C4-2B (cell line): ENCODE measurements around the gene AHCTF1.

Experiments
- H3K27ac ChIP-seq: fragments of 450-650 bp; 2 replicates; pipeline ENCODE4 v1.5.1; 2017
- CTCF ChIP-seq: fragments of 450-650 bp; conservative IDR thresholded peaks from 2 replicates; pipeline ENCODE4 v1.5.1; 2017; ENCODE audit warnings: mild to moderate bottlenecking
- ZFX ChIP-seq: fragments of 450-650 bp; IDR thresholded peaks from 2 replicates; pipeline ENCODE4 v1.6.1; 2017

The AHCTF1 gene

GRCh38 chr1:246800356-246800755 lies 131.4 kb downstream of the AHCTF1 start:
- TF ChIP-seq ZFX, result no peak
- no peak for TF ChIP-seq CTCF
- H3K27ac ChIP-seq, result no peak overlapping the region

GRCh38 chr1:246798606-246799496 lies 132.9 kb downstream of the AHCTF1 start:
- no peak for TF ChIP-seq CTCF
- TF ChIP-seq ZFX, result no peak
- H3K27ac ChIP-seq, result no peak overlapping the region

- TF ChIP-seq CTCF, result no peak
- H3K27ac ChIP-seq, result no peak overlapping the region
Observed at GRCh38 chr1:246798107-246798506, 133.6 kb downstream of the AHCTF1 start.

- H3K27ac ChIP-seq, result no peak overlapping the region
- TF ChIP-seq CTCF (no peak), ZFX (no peak)
Observed at GRCh38 chr1:246797597-246797996, 134.2 kb downstream of the AHCTF1 start.

GRCh38 chr1:246797157-246797556 lies 134.6 kb downstream of the AHCTF1 start:
- TF ChIP-seq ZFX (no peak), CTCF (no peak)
- no peak overlapping the region for H3K27ac ChIP-seq

GRCh38 chr1:246795906-246796694 lies 135.6 kb downstream of the AHCTF1 start:
- no peak for TF ChIP-seq ZFX
- no peak for TF ChIP-seq CTCF
- no peak overlapping the region for H3K27ac ChIP-seq
